Neutrophil (primary cell): Measurements from ENCODE around the gene GRID2IP.

ENCODE experiments used
- H3K27ac ChIP-seq: fragments of 200-600 bp; sonication (generic); 2 replicates; pipeline ENCODE4 v1.5.1; 2016; ENCODE audit warnings: mild to moderate bottlenecking, moderate library complexity
- H3K27me3 ChIP-seq: fragments of 200-600 bp; sonication (generic); 2 replicates; pipeline ENCODE4 v1.6.0; 2016; ENCODE audit warnings: mild to moderate bottlenecking
- H3K36me3 ChIP-seq: fragments of 200-600 bp; sonication (generic); 2 replicates; pipeline ENCODE4 v1.5.1; 2017
- H3K4me1 ChIP-seq, 2 experiments: fragments of 200-600 bp in 1 of 2; sonication (generic) in 1 of 2; 1 replicate in 1 of 2; 2 replicates in 1 of 2; pipeline versions ENCODE4 v1.5.1 to v1.6.1; 2013 to 2016; ENCODE audit warnings: low read depth in 1 of 2, low read length in 1 of 2, mild to moderate bottlenecking in 1 of 2, moderate library complexity in 1 of 2; ENCODE audit not compliant: control insufficient read depth in 1 of 2, insufficient read depth in 1 of 2
- H3K4me3 ChIP-seq, 2 experiments: fragments of 200-600 bp in 1 of 2; sonication (generic) in 1 of 2; 1 replicate in 1 of 2; 2 replicates in 1 of 2; pipeline ENCODE4 v1.5.1; 2013 to 2016; ENCODE audit warnings: low read depth in 1 of 2, low read length in 1 of 2, mild to moderate bottlenecking in 1 of 2, moderate library complexity in 1 of 2
- H3K9me3 ChIP-seq: fragments of 200-600 bp; sonication (generic); 2 replicates; pipeline ENCODE4 v1.5.1; 2016
- CTCF ChIP-seq: fragments of 200-600 bp; sonication (generic); IDR thresholded peaks from 2 replicates; pipeline ENCODE4 v1.5.1; 2016; ENCODE audit warnings: antibody characterized with exemption

GRID2IP gene

GRCh38 chr7:6554848-6555247 lies 3.6 kb upstream of the GRID2IP start:
- Histone ChIP-seq H3K27ac (no peak overlapping the region), H3K4me3 (no peak overlapping the region), H3K9me3 (no peaks in the 10 kb centered on the region), H3K27me3 (peaks cover 3% of the 10 kb centered on the region), H3K4me1 (no peaks in the 10 kb centered on the region), H3K36me3 (no peaks in the 10 kb centered on the region)
- TF ChIP-seq CTCF, result no peak

GRCh38 chr7:6553448-6554044 lies 2.3 kb upstream of the GRID2IP start:
- Histone ChIP-seq H3K27me3 (peaks cover 3% of the 10 kb centered on the region), H3K4me3 (no peak overlapping the region), H3K36me3 (no peaks in the 10 kb centered on the region), H3K4me1 (no peaks in the 10 kb centered on the region), H3K27ac (no peak overlapping the region), H3K9me3 (no peaks in the 10 kb centered on the region)
- TF ChIP-seq CTCF, result no peak

GRCh38 chr7:6547400-6547799 lies 3.9 kb downstream of the GRID2IP start:
- no peak for TF ChIP-seq CTCF
- no peaks in the 10 kb centered on the region for H3K4me1 ChIP-seq
- no peak overlapping the region for H3K4me3 ChIP-seq
- H3K27me3 ChIP-seq, result no peaks in the 10 kb centered on the region
- no peaks in the 10 kb centered on the region for H3K9me3 ChIP-seq
- no peaks in the 10 kb centered on the region for H3K36me3 ChIP-seq
- H3K27ac ChIP-seq, result no peak overlapping the region

GRCh38 chr7:6546498-6547251 lies 4.6 kb downstream of the GRID2IP start:
- TF ChIP-seq CTCF, result no peak
- Histone ChIP-seq H3K27me3 (no peaks in the 10 kb centered on the region), H3K4me3 (no peak overlapping the region), H3K36me3 (no peaks in the 10 kb centered on the region), H3K9me3 (no peaks in the 10 kb centered on the region), H3K4me1 (no peaks in the 10 kb centered on the region), H3K27ac (no peak overlapping the region)

GRCh38 chr7:6545398-6546126 lies 5.7 kb downstream of the GRID2IP start:
- no peaks in the 10 kb centered on the region for H3K36me3 ChIP-seq
- H3K27me3 ChIP-seq, result no peaks in the 10 kb centered on the region
- TF ChIP-seq CTCF, result no peak
- no peak overlapping the region for H3K27ac ChIP-seq
- no peaks in the 10 kb centered on the region for H3K9me3 ChIP-seq
- no peak overlapping the region for H3K4me3 ChIP-seq
- no peaks in the 10 kb centered on the region for H3K4me1 ChIP-seq
